IMR-90 (cell line): ENCODE measurements around the gene PODNL1. TPM values are rescaled to one million over a fixed set of nuclear protein-coding genes. Genes with fewer than 3 reads are reported as not detected.

Experiments
- ATAC-seq: fragments of 200-7000 bp; cut with Tn5 transposase; 2 replicates; pipeline ENCODE4 v1.9.1; 2020; ENCODE audit warnings: low read depth, mild to moderate bottlenecking, moderate library complexity
- BruUV-seq: library from RNA; stranded (reverse); fragments of 400-500 nt; replicated peaks from 2 replicates; lab custom pipeline; 2021; lab: Mats Ljungman, UMichigan
- CTCF ChIA-PET: fragments of 300-600 bp; formaldehyde crosslinking; extraction: SDS; loops from one replicate; lab custom pipeline; 2021; ENCODE audit warnings: antibody characterized with exemption; lab: Yijun Ruan, JAX
- POLR2A ChIA-PET: fragments of 300-600 bp; sonication (Branson Sonifier 250); formaldehyde crosslinking; loops from one replicate; lab custom pipeline; 2022; ENCODE audit warnings: antibody characterized with exemption; ENCODE audit not compliant: unreplicated experiment; lab: Charles Lee
- DNase-seq: peaks from one replicate; pipeline ENCODE4 v3.0.0; 2013
- H2AFZ ChIP-seq: replicated peaks from 2 replicates; pipeline ENCODE3; 2013; ENCODE audit warnings: low read length, mild to moderate bottlenecking; ENCODE audit not compliant: poor library complexity
- H2AK5ac ChIP-seq: 2 replicates; pipeline ENCODE4 v1.6.1; 2013; ENCODE audit warnings: low read depth, low read length, inconsistent platforms
- H2AK9ac ChIP-seq: replicated peaks from 2 replicates; pipeline ENCODE3; 2013; ENCODE audit warnings: mild to moderate bottlenecking, low read depth, low read length, moderate library complexity; ENCODE audit not compliant: poor library complexity
- H2BK120ac ChIP-seq: 2 replicates; pipeline ENCODE4 v1.6.1; 2013; ENCODE audit warnings: low read depth, low read length, inconsistent platforms
- H2BK15ac ChIP-seq: 3 replicates; pipeline ENCODE4 v1.6.1; 2013; ENCODE audit warnings: low read depth, low read length, inconsistent platforms
- H2BK20ac ChIP-seq: 2 replicates; pipeline ENCODE4 v1.6.1; 2013; ENCODE audit warnings: low read depth, mild to moderate bottlenecking, inconsistent platforms, low read length, moderate library complexity
- H2BK5ac ChIP-seq: 2 replicates; pipeline ENCODE4 v1.6.1; 2013; ENCODE audit warnings: mild to moderate bottlenecking, low read depth, low read length, inconsistent platforms; ENCODE audit not compliant: poor library complexity, severe bottlenecking
- H3K14ac ChIP-seq: replicated peaks from 2 replicates; pipeline ENCODE4 v1.6.1; 2013; ENCODE audit warnings: low read depth, low read length, inconsistent platforms
- H3K18ac ChIP-seq: 2 replicates; pipeline ENCODE4 v1.6.1; 2013; ENCODE audit warnings: low read depth, low read length, control low read depth
- H3K23ac ChIP-seq: 2 replicates; pipeline ENCODE4 v1.6.1; 2013; ENCODE audit warnings: low read depth, low read length, inconsistent platforms
- H3K27ac ChIP-seq: 2 replicates; pipeline ENCODE4 v1.5.1; 2013; ENCODE audit warnings: mild to moderate bottlenecking, control low read depth, low read length; ENCODE audit not compliant: insufficient read depth
- H3K27me3 ChIP-seq: 2 replicates; pipeline ENCODE4 v1.6.1; 2013; ENCODE audit warnings: low read length; ENCODE audit not compliant: control insufficient read depth, insufficient read depth
- H3K36me3 ChIP-seq: 2 replicates; pipeline ENCODE4 v1.6.1; 2013; ENCODE audit warnings: low read length, mixed read lengths; ENCODE audit not compliant: control insufficient read depth, insufficient read depth
- H3K4ac ChIP-seq: 2 replicates; pipeline ENCODE4 v1.6.1; 2013; ENCODE audit warnings: low read depth, low read length, inconsistent platforms
- H3K4me1 ChIP-seq: 2 replicates; pipeline ENCODE4 v1.6.1; 2013; ENCODE audit warnings: low read length, mixed read lengths; ENCODE audit not compliant: control insufficient read depth, insufficient read depth
- H3K4me2 ChIP-seq: 2 replicates; pipeline ENCODE4 v1.6.1; 2013; ENCODE audit warnings: low read depth, mild to moderate bottlenecking, control low read depth, low read length, moderate library complexity
- H3K4me3 ChIP-seq: 2 replicates; pipeline ENCODE4 v1.5.1; 2013; ENCODE audit warnings: low read depth, mild to moderate bottlenecking, control low read depth, low read length, moderate library complexity; ENCODE audit not compliant: insufficient read depth
- H3K56ac ChIP-seq: 2 replicates; pipeline ENCODE4 v1.6.1; 2013; ENCODE audit warnings: low read length, inconsistent platforms; ENCODE audit not compliant: insufficient read depth; ENCODE audit errors: extremely low read depth
- H3K79me1 ChIP-seq, 2 experiments: 2 replicates each; pipeline ENCODE4 v1.6.1; 2013; ENCODE audit warnings: low read length in 2 of 2, inconsistent platforms in 1 of 2, low read depth in 1 of 2
- H3K9ac ChIP-seq: 2 replicates; pipeline ENCODE4 v1.6.1; 2013; ENCODE audit warnings: low read depth, low read length, control low read depth
- H3K9me1 ChIP-seq: 2 replicates; pipeline ENCODE4 v1.6.1; 2013; ENCODE audit warnings: low read length, inconsistent platforms; ENCODE audit not compliant: insufficient read depth
- H3K9me3 ChIP-seq: 2 replicates; pipeline ENCODE4 v1.6.1; 2013; ENCODE audit warnings: low read length; ENCODE audit not compliant: control insufficient read depth, insufficient read depth
- H4K20me1 ChIP-seq: 2 replicates; pipeline ENCODE4 v1.6.1; 2013; ENCODE audit warnings: low read length, inconsistent platforms; ENCODE audit not compliant: insufficient read depth
- H4K5ac ChIP-seq: 2 replicates; pipeline ENCODE4 v1.6.1; 2013; ENCODE audit warnings: mild to moderate bottlenecking, low read depth, low read length, control low read depth
- H4K8ac ChIP-seq, 2 experiments: 2 replicates each; pipeline ENCODE4 v1.6.1; 2013; ENCODE audit warnings: low read depth in 2 of 2, low read length in 2 of 2, control low read depth in 1 of 2, inconsistent platforms in 1 of 2
- H4K91ac ChIP-seq: 2 replicates; pipeline ENCODE4 v1.6.1; 2013; ENCODE audit warnings: low read depth, low read length, inconsistent platforms; ENCODE audit not compliant: insufficient read depth
- BHLHE40 ChIP-seq: fragments of 150-350 bp; IDR thresholded peaks from 2 replicates; pipeline ENCODE4 v1.6.1; 2016; ENCODE audit warnings: mild to moderate bottlenecking, low read depth, low read length
- CHD1 ChIP-seq: IDR thresholded peaks from 2 replicates; pipeline ENCODE4 v1.6.1; 2012; ENCODE audit warnings: low read depth, low read length, improper control_type of control experiment
- FOS ChIP-seq: fragments of 150-350 bp; IDR thresholded peaks from 2 replicates; pipeline ENCODE4 v1.6.1; 2016; ENCODE audit warnings: low read depth, low read length
- MAZ ChIP-seq: IDR thresholded peaks from 2 replicates; pipeline ENCODE4 v1.6.1; 2012; ENCODE audit warnings: low read depth, mild to moderate bottlenecking, low read length, improper control_type of control experiment, moderate library complexity, borderline replicate concordance
- MXI1 ChIP-seq: IDR thresholded peaks from 2 replicates; pipeline ENCODE4 v1.6.1; 2012; ENCODE audit warnings: low read depth, mild to moderate bottlenecking, low read length, moderate library complexity, borderline replicate concordance
- NFE2L2 ChIP-seq: fragments of 150-350 bp; IDR thresholded peaks from 2 replicates; pipeline ENCODE4 v1.6.1; 2016; ENCODE audit warnings: low read depth, mild to moderate bottlenecking, low read length
- POLR2A ChIP-seq: IDR thresholded peaks from 2 replicates; pipeline ENCODE4 v1.6.1; 2012; ENCODE audit warnings: mild to moderate bottlenecking, low read depth, low read length
- RAD21 ChIP-seq: IDR thresholded peaks from 2 replicates; pipeline ENCODE4 v1.6.1; 2012; ENCODE audit warnings: low read length, improper control_type of control experiment
- RCOR1 ChIP-seq: IDR thresholded peaks from 2 replicates; pipeline ENCODE4 v1.6.1; 2012; ENCODE audit warnings: mild to moderate bottlenecking, low read length, improper control_type of control experiment; ENCODE audit not compliant: insufficient replicate concordance
- RFX5 ChIP-seq: IDR thresholded peaks from 2 replicates; pipeline ENCODE4 v1.8.0; 2012; ENCODE audit warnings: low read depth, mild to moderate bottlenecking, low read length, moderate library complexity
- SMC3 ChIP-seq: fragments of 150-350 bp; IDR thresholded peaks from 2 replicates; pipeline ENCODE4 v1.6.1; 2016; ENCODE audit warnings: low read depth, mild to moderate bottlenecking, antibody characterized with exemption, low read length, moderate library complexity
- WGBS, 2 experiments: methylation state at CpG; one replicate each; pipeline versions ENCODE4 v1.1.5 to v1.1.7; 2013; ENCODE audit warnings: missing lambda C conversion rate in 2 of 2; ENCODE audit not compliant: insufficient read length in 1 of 2; ENCODE audit errors: extremely low coverage in 2 of 2; 5-methylcytosine and 5-hydroxymethylcytosine counted together
- dilution Hi-C: fragments of 300-500 bp; cut with HindIII; formaldehyde crosslinking; loops from one replicate; pipeline ENCODE4 v1.14.3; 2018; ENCODE audit warnings: low sequenced_read_pairs; ENCODE audit not compliant: unreplicated experiment
- in situ Hi-C: fragments of 300-500 bp; cut with MboI; formaldehyde crosslinking; loops from 3 replicates; pipeline ENCODE4 v1.14.3; 2019; ENCODE audit warnings: low sequenced_read_pairs, inconsistent platforms, mixed read lengths
- intact Hi-C: fragments of 100-400 bp; cut with micrococcal nuclease; formaldehyde crosslinking; loops from 2 replicates; pipeline ENCODE4 v1.10.0; 2022
- polyA plus RNA-seq, 3 experiments: library from polyadenylated mRNA; depleted of rRNA; stranded (reverse); fragments of >200 nt; gene quantifications; 2 replicates each; pipeline ENCODE4 v1.2.3, GENCODE V29; 2012; ENCODE audit warnings: low replicate concordance in 1 of 3
- total RNA-seq: library from RNA; depleted of rRNA; stranded (reverse); fragments of >200 nt; gene quantifications from 2 replicates; pipeline ENCODE4 v1.2.3, GENCODE V29; 2012
- TF ChIP-seq, protein P1 (sequence below): conservative IDR thresholded peaks from 2 replicates; pipeline ENCODE4 v1.5.1; 2012; ENCODE audit warnings: mild to moderate bottlenecking, low read depth, low read length, improper control_type of control experiment

PODNL1 gene
- total and polyA plus RNA-seq, 2 of the 4 experiments (the other 2 are of a cell fraction), result under 0.01 to 2.4 TPM

DNA sequence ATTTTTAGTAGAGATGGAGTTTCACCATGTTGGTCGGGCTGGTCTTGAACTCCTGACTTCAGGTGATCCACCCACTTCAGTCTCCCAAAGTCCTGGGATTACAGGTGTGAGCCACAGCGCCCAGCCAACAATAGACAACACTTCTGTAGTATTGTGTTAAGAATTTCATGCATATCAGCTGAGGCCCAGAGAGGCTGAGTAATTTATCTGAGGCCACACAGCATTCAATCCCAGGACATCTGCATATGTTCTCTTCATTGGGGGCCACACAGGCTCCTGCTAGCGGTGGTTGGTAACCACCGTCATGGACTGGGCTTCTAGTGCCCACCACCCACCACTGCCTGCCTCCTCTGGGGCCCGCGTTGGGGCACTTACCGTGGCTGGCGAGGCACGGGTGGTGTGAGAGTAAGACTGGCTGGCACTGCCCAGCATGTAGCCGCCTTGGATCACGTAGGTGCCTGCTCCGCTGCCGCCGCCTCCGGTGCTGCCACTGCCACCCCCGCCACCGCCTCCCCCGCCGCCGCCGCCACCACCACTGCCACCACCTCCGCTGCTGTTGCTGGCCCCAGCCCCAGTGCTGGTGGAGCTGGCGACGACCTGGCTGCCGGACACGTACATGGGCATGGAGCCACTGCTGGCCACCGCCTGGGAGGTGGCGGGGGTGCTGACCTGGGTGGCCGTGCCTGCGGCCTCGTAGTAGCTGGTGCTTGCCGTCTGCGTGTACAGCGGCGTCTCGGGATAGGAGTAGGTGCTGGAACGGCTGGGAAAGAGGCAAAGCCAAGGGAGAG is 34.3 kb upstream of the PODNL1 start:
- no peak overlapping the region for H2AFZ ChIP-seq
- intact Hi-C loops, result no loop called here
- H3K9ac ChIP-seq, result no peak overlapping the region
- H3K79me1 ChIP-seq, result no peaks in the 10 kb centered on the region
- POLR2A ChIA-PET, result no interaction called here
- TF ChIP-seq POLR2A (no peak), NFE2L2 (no peak), MXI1 (no peak), RCOR1 (no peak), MAZ (no peak), SMC3 (no peak), RFX5 (no peak), RAD21 (no peak), CHD1 (no peak), FOS (no peak), BHLHE40 (no peak)
- TF ChIP-seq, protein P1, sequence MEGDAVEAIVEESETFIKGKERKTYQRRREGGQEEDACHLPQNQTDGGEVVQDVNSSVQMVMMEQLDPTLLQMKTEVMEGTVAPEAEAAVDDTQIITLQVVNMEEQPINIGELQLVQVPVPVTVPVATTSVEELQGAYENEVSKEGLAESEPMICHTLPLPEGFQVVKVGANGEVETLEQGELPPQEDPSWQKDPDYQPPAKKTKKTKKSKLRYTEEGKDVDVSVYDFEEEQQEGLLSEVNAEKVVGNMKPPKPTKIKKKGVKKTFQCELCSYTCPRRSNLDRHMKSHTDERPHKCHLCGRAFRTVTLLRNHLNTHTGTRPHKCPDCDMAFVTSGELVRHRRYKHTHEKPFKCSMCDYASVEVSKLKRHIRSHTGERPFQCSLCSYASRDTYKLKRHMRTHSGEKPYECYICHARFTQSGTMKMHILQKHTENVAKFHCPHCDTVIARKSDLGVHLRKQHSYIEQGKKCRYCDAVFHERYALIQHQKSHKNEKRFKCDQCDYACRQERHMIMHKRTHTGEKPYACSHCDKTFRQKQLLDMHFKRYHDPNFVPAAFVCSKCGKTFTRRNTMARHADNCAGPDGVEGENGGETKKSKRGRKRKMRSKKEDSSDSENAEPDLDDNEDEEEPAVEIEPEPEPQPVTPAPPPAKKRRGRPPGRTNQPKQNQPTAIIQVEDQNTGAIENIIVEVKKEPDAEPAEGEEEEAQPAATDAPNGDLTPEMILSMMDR, result no peak
- no peak overlapping the region for H2BK15ac ChIP-seq
- no peak overlapping the region for H3K14ac ChIP-seq
- no peak overlapping the region for H3K56ac ChIP-seq
- dilution Hi-C loops, result no loop called here
- H3K4ac ChIP-seq, result no peak overlapping the region
- DNase-seq (no peak), ATAC-seq (no peak)
- H3K36me3 ChIP-seq, result peaks cover 26% of the 10 kb centered on the region; the same call in 1 of the 2 replicates
- H2BK120ac ChIP-seq, result no peak overlapping the region
- H3K27me3 ChIP-seq, result no peaks in the 10 kb centered on the region
- H3K4me3 ChIP-seq, result no peak overlapping the region
- in situ Hi-C loops, result no loop called here
- WGBS, 2 experiments, result 97% methylated on average over 14 of the region's 37 CpGs; no CpG with 5 or more reads in 1 of the 2 experiments
- H4K91ac ChIP-seq, result no peak overlapping the region
- H2BK5ac ChIP-seq, result no peak overlapping the region
- H3K4me1 ChIP-seq, result no peaks in the 10 kb centered on the region
- H3K18ac ChIP-seq, result no peak overlapping the region
- no peak overlapping the region for H3K23ac ChIP-seq
- no peak overlapping the region for H3K27ac ChIP-seq
- no peak overlapping the region for H2AK5ac ChIP-seq
- no peak overlapping the region for H2BK20ac ChIP-seq
- H3K4me2 ChIP-seq, result no peak overlapping the region
- no TSS peak for BruUV-seq
- H3K9me3 ChIP-seq, result no peaks in the 10 kb centered on the region
- no peak overlapping the region for H2AK9ac ChIP-seq
- H4K20me1 ChIP-seq, result no peaks in the 10 kb centered on the region; the same call in 1 of the 2 replicates
- CTCF ChIA-PET, result no interaction called here
- no peak overlapping the region for H4K8ac ChIP-seq
- H3K9me1 ChIP-seq, result no peaks in the 10 kb centered on the region
- no peak overlapping the region for H4K5ac ChIP-seq
